BLaER1 treated with 17β-estradiol and CSF1 and Interleukin-3, amounts not matched to agents 10 nM and 100 nM (cell line): Measurements from ENCODE around the gene MYOD1.

Source experiments
- H3K27ac ChIP-seq, 11 experiments: shearing (Covaris generic); formaldehyde crosslinking; 2 replicates each; pipeline ENCODE4 v1.8.1; 2022
- H3K27me3 ChIP-seq, 11 experiments: shearing (Covaris generic); formaldehyde crosslinking; 2 replicates each; pipeline ENCODE4 v1.8.1; 2022
- H3K36me3 ChIP-seq, 11 experiments: shearing (Covaris generic); formaldehyde crosslinking; 2 replicates each; pipeline ENCODE4 v1.8.1; 2022
- H3K4me1 ChIP-seq, 10 experiments: shearing (Covaris generic); formaldehyde crosslinking; 2 replicates each; pipeline ENCODE4 v1.8.1; 2022
- H3K4me2 ChIP-seq, 11 experiments: shearing (Covaris generic); formaldehyde crosslinking; 2 replicates each; pipeline ENCODE4 v1.8.1; 2022
- H3K4me3 ChIP-seq, 10 experiments: shearing (Covaris generic); formaldehyde crosslinking; 2 replicates each; pipeline ENCODE4 v1.8.1; 2022
- H3K9ac ChIP-seq, 11 experiments: shearing (Covaris generic); formaldehyde crosslinking; 2 replicates each; pipeline ENCODE4 v1.8.1; 2022
- H3K9me3 ChIP-seq, 11 experiments: shearing (Covaris generic); formaldehyde crosslinking; replicated peaks in 1 of 11; 2 replicates each; pipeline ENCODE4 v1.8.1; 2022
- H4K20me1 ChIP-seq, 11 experiments: shearing (Covaris generic); formaldehyde crosslinking; 2 replicates each; pipeline ENCODE4 v1.8.1; 2022
- Cebpa-rat ChIP-seq, 11 experiments: shearing (Covaris generic); IDR thresholded peaks; 2 replicates each; pipeline ENCODE4 v1.8.1; 2022

MYOD1 gene

DNA sequence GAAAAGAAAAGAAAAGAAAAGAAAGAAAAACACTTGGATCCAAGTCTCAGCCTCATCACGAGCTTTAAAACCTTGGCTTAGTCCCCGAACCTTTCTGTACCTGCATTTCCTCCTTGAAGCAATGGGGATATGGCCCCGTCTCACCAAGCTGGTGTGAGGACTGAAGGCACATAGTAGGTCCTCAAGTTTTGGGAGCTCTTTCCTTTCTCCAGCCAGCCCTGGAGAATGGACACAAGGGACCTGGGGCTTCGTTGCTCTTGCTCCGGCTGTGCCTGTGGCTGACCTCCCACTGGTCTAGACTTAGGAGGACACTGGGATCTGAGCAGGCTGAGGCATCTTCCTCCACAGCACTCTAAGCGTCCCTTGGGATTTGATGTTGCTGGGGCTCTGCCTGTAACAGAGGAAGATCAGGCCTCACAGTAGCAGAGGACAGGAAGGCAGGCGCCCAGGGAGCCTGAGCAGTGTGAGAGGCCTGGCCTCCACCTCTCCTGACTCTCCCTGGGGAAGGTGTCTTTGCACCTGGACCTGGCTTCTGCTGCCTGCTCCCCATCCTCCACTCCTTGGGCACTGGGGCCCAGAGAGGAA, 48.0 kb downstream of the MYOD1 start:
- Histone ChIP-seq H3K36me3 (no peaks in the 10 kb centered on the region), H3K27ac (peak overlapping the region in 6 of 11 experiments; percentile 25 to 48 (median 30); a peak in 8 of 22 replicates), H3K9ac (peak overlapping the region in 7 of 11 experiments; percentile 7 to 57 (median 31); a peak in 9 of 22 replicates), H4K20me1 (no peaks in the 10 kb centered on the region), H3K4me2 (peak overlapping the region; percentile 3 to 79 (median 63); a peak in 17 of 22 replicates), H3K4me1 (peaks cover 0 to 49% (median 27%) of the 10 kb centered on the region in 10 experiments; a peak in 18 of 20 replicates), H3K9me3 (no peaks in the 10 kb centered on the region), H3K4me3 (no peak overlapping the region), H3K27me3 (no peaks in the 10 kb centered on the region)
- TF ChIP-seq Cebpa-rat (IDR thresholded peaks at IDR 0.05): no peak

DNA sequence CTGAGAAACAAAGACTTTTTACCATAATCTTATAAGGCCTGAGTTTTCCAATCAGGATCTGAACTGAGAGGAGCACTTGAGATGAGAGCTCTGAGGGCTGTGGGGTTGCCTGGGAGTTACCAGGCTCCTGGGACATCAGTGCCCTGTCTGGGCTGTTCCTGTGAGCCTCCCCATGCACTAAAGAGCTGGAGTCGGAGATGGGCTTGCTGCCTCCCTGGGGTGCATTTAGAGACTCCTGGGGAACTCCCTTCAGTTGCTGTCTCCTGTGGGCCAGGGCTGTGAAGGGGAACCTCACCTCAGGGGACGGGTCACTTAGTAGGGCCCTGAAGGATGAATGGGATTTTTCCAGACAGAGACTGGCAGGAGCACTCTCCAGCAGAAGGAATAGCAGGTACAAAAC, 48.5 kb downstream of the MYOD1 start:
- Histone ChIP-seq H3K36me3 (no peaks in the 10 kb centered on the region), H3K9ac (peak overlapping the region in 7 of 11 experiments; percentile 7 to 57 (median 31); a peak in 9 of 22 replicates), H3K4me3 (no peak overlapping the region), H3K4me1 (peaks cover 0 to 49% (median 27%) of the 10 kb centered on the region in 10 experiments; a peak in 18 of 20 replicates), H3K9me3 (no peaks in the 10 kb centered on the region), H3K4me2 (peak overlapping the region in 10 of 11 experiments; percentile 3 to 79 (median 66); a peak in 17 of 22 replicates), H3K27me3 (no peaks in the 10 kb centered on the region), H3K27ac (peak overlapping the region in 6 of 11 experiments; percentile 25 to 48 (median 30); a peak in 8 of 22 replicates), H4K20me1 (no peaks in the 10 kb centered on the region; a peak in 1 of 22 replicates)
- TF ChIP-seq Cebpa-rat (IDR thresholded peaks at IDR 0.05): no peak

DNA sequence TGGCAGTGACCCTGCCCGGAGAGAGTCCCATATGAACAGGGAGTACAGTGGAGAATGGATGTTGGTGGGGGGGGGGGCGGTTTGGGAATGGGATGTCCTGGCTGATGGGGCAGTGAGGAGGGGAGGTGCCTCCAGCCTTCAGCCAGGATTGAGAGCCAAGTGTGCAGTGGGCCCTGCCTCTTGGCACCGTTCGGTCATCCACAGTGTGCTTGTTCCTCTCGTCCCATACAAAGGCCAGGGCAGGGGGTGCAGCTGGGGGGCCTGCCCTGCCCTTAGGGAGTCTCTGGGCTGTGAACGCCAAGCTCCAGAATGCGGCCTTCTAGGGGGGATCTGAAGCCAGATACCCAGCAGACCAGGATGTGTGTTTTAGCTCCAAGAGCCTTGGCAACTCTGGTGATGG, 49.2 kb downstream of the MYOD1 start:
- H3K27ac ChIP-seq: no peak overlapping the region
- H3K9me3 ChIP-seq: no peaks in the 10 kb centered on the region
- no peaks in the 10 kb centered on the region for H3K36me3 ChIP-seq
- TF ChIP-seq Cebpa-rat (IDR thresholded peaks at IDR 0.05): no peak
- H3K27me3 ChIP-seq: no peaks in the 10 kb centered on the region
- H4K20me1 ChIP-seq: no peaks in the 10 kb centered on the region; a peak in 1 of 22 replicates
- H3K4me2 ChIP-seq: peak overlapping the region in 7 of 11 experiments; percentile 57 to 79 (median 71); a peak in 13 of 22 replicates
- H3K4me1 ChIP-seq: peaks cover 0 to 49% (median 27%) of the 10 kb centered on the region in 10 experiments; a peak in 18 of 20 replicates
- H3K4me3 ChIP-seq: no peak overlapping the region
- H3K9ac ChIP-seq: no peak overlapping the region

DNA sequence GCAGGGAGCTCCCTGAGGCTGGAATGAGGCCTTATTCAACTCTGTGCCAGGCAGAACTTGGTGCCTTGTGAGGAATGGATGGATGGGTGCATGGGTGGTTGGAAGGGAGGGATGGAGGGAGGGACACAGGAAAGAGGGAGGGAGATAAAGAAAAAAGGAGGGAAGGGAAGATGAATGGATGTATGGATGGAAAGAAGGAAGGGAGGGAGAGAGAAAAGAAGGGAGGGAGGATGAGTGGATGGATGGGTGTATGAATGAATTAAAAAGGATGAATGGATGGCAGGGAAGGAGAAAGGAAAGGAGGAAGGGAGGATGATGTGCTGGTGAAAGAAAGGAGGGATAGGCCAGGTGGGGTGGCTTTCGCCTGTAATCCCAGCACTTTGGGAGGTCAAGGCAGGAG, 49.8 kb downstream of the MYOD1 start:
- Histone ChIP-seq H3K4me1 (peaks cover 0 to 49% (median 27%) of the 10 kb centered on the region in 10 experiments; a peak in 18 of 20 replicates), H3K27ac (no peak overlapping the region), H3K27me3 (no peaks in the 10 kb centered on the region), H3K36me3 (no peaks in the 10 kb centered on the region), H3K9ac (no peak overlapping the region), H4K20me1 (peaks cover 0 to 1% (median 0%) of the 10 kb centered on the region in 11 experiments; a peak in 3 of 22 replicates), H3K9me3 (no peaks in the 10 kb centered on the region), H3K4me3 (no peak overlapping the region), H3K4me2 (peak overlapping the region in 1 of 11 experiments; percentile 63; a peak in 1 of 22 replicates)
- TF ChIP-seq Cebpa-rat (IDR thresholded peaks at IDR 0.05): no peak

DNA sequence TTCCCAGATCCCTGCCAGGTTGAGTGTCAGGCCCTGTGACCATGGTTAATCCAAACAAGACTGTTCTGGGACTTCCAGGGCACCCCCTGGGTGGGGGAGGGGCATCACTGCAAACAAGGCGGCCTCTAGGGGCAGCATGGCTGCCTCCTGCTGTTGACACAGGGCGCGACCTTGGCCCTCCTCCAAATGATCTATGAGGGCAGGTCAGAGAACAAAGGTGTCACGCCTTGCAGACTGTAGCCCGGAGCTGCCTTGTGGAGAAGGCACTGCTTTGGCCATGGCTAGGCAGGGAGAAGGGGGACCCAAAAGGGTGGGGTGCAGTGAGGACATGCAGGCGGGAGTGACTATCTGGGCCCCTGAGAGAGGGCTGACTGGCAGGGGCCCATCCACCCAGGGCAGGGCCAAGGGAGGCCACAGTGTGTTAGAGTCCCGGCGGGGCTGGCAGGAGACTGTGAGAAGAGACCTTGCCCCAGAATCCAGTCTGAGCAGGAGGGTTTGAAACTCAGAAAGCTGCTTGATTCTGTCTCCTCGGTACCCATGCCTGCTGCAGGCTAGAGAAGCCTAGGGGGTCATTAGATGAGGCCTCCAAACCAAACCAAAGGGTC, 50.8 kb downstream of the MYOD1 start:
- Histone ChIP-seq H3K4me1 (peaks cover 0 to 44% (median 26%) of the 10 kb centered on the region in 10 experiments; a peak in 18 of 20 replicates), H3K27me3 (no peaks in the 10 kb centered on the region), H3K27ac (no peak overlapping the region), H3K9me3 (no peaks in the 10 kb centered on the region), H3K9ac (no peak overlapping the region), H3K36me3 (no peaks in the 10 kb centered on the region), H3K4me2 (peak overlapping the region in 3 of 11 experiments; percentile 2 to 18 (median 5); a peak in 1 of 22 replicates), H4K20me1 (peaks cover 0 to 4% (median 0%) of the 10 kb centered on the region in 11 experiments; a peak in 3 of 22 replicates), H3K4me3 (no peak overlapping the region)
- TF ChIP-seq Cebpa-rat (IDR thresholded peaks at IDR 0.05): no peak

DNA sequence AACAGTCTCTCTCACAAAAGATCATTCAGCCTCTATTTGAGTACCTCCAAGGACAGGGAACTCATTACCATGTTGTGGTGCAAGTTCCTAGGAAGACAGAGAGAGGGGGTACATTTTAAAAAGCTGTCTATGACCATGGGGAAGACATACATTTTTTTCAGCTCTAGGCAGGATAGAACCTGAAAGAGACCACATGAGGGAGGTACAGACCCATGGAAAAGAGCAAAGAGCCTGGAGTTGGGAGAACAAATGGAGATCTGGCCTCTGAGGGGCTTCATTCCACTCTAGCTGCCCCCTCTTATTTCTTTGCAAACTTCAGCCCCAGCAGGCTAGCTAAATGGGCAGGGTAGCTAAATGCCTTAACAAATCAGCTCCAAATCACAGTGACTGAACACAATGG, 51.5 kb downstream of the MYOD1 start:
- H3K27me3 ChIP-seq: no peaks in the 10 kb centered on the region
- no peaks in the 10 kb centered on the region for H3K9me3 ChIP-seq
- no peak for TF ChIP-seq Cebpa-rat (IDR thresholded peaks at IDR 0.05)
- H3K4me1 ChIP-seq: peaks cover 0 to 44% (median 29%) of the 10 kb centered on the region in 10 experiments; a peak in 18 of 20 replicates
- H3K27ac ChIP-seq: no peak overlapping the region
- H3K4me2 ChIP-seq: no peak overlapping the region
- peaks cover 0 to 4% (median 0%) of the 10 kb centered on the region in 11 experiments; a peak in 3 of 22 replicates for H4K20me1 ChIP-seq
- no peak overlapping the region for H3K4me3 ChIP-seq
- H3K9ac ChIP-seq: no peak overlapping the region
- H3K36me3 ChIP-seq: no peaks in the 10 kb centered on the region

DNA sequence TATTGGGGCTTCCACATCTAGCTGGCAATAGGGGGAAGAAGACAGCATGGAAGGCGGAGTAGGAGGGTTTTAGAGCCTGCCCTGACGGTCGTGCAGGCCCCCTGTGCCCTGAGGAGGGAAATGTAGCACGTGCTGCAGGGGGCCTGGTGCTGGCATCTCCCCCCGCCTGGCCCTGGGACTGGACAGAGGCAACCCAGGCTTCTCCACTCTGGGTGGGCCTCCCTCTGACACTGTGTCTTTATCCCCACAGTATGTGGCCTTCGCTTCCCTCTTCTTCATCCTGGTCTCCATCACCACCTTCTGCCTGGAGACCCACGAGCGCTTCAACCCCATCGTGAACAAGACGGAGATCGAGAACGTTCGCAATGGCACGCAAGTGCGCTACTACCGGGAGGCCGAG, 52.0 kb downstream of the MYOD1 start:
- H3K27ac ChIP-seq: no peak overlapping the region
- no peak for TF ChIP-seq Cebpa-rat (IDR thresholded peaks at IDR 0.05)
- no peak overlapping the region for H3K4me2 ChIP-seq
- H3K36me3 ChIP-seq: no peaks in the 10 kb centered on the region
- H3K4me3 ChIP-seq: no peak overlapping the region
- H3K4me1 ChIP-seq: peaks cover 0 to 42% (median 30%) of the 10 kb centered on the region in 10 experiments; a peak in 18 of 20 replicates
- no peak overlapping the region for H3K9ac ChIP-seq
- no peaks in the 10 kb centered on the region for H3K27me3 ChIP-seq
- peaks cover 0 to 4% (median 0%) of the 10 kb centered on the region in 11 experiments; a peak in 3 of 22 replicates for H4K20me1 ChIP-seq
- H3K9me3 ChIP-seq: no peaks in the 10 kb centered on the region
